ENCODE data around the gene OTUD4.
"Not testable (repeated sequence)": the region's sequence is repeated elsewhere in the genome, so short reads cannot be mapped to it uniquely, and the experiment has no call there.

OTUD4 gene

GRCh38 chr4:145178740-145179280 is 1.6 kb downstream of the OTUD4 start:
- no peak for DNase-seq (ENCODE audit: low read depth)

DNA sequence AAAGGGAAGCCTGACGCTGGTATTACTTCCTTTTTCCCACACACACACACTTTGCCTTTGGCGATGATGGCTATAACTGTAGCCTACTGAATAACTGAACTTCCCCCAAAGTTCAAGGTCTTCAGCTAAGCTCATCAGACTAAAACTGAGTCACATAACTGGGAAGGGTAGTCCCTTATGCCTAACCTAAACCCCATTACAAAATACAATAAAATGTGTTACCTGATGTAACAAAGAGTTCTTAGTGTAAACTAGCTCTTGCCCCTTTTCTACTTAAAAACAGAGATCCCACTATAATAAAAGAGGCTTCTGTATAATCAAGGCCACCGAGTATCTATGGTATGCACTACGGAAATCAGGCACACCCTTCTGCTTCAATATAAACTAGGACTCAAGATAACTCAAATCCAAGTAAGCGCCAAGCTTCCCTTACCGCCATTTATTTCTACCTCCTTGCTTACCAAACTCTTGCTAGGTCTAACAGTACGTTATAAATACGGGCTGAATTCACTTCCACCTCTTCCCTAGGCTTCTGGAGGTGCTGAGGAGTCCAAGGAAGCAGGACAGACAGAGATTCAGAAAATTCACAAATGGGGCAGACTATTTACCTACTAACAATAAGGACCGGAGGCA is 2.4 kb downstream of the OTUD4 start:
- DNase-seq (ENCODE audit: low read depth) = no peak

- no peak for DNase-seq (ENCODE audit: low read depth)
Measured at GRCh38 chr4:145177511-145177905, 2.9 kb downstream of the OTUD4 start.

GRCh38 chr4:145176641-145177432 is 3.6 kb downstream of the OTUD4 start:
- no peak for DNase-seq (ENCODE audit: low read depth)

DNA sequence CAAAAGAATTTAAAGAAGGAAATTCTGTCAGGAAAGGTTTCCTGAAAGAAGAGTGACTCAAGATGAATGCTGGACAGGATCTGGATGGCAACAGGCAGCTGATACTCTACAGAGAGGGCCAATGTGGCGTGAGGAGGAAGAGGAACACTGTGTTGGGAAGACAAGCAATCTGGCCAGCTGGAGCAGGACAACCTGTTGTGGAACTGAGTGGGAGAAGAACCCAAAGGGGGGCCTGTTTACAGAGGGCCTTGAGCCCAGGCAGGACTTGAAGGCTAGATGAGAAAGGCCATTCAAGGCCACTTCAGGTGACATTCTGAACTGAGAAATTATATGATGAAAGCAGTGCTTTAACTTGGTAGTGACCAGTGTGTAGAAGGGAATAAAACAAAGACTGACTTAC is 8.5 kb downstream of the OTUD4 start:
- no peak for DNase-seq (ENCODE audit: low read depth)

GRCh38 chr4:145170223-145170622 is 10.2 kb downstream of the OTUD4 start:
- DNase-seq (ENCODE audit: low read depth) = no peak

DNA sequence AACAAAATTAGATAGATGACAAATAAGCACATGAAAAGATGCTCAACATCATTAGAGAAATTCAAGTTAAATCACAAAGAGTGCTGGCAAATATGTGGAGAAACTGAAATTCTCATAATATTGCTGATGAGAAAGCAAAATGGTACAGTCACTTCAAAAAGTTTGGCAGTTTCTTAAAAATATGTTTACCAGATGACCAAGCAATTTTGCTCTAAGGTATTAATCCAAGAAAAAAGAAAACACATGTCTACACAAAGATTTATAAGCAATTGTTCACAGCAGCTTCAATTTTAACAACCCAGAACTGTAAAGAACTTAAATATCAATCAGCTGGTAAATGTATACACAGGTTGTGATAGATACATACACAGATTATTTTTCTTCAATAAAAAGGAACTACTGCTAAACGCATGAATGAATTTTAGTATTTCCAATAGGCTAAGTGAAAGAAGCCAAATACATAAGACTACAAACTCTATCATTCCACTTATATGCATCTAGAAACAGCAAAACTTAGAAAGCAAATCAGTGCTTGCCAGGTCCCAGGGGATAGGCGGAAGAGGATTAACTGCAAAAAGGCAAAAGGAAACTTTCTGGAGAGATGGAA is 11.7 kb downstream of the OTUD4 start:
- DNase-seq (ENCODE audit: low read depth) = no peak

DNA sequence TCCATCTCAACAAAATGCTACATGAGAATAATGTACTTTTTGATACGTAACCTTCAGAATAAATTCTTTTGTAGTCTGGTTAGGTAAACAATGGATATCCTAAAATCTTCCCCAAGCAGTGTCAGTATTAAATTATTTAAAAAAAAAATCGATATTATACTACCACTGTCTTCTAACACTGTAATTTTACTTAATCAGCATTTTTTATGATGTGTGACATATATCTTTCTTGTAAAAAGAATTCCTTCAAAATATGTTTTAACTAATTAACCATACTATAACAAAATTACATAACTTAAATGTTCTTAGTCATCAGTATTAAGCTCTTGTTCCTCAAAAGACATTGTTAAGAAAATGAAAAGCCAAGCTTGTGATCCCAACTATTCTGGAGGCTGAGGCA is 12.5 kb downstream of the OTUD4 start:
- DNase-seq (ENCODE audit: low read depth) = no peak

- no peak for DNase-seq (ENCODE audit: low read depth)
Measured at GRCh38 chr4:145161549-145161948, 18.8 kb downstream of the OTUD4 start.

- no peak for DNase-seq (ENCODE audit: low read depth)
Measured at GRCh38 chr4:145156986-145157385, 23.4 kb downstream of the OTUD4 start.

GRCh38 chr4:145155268-145155870 is 25.0 kb downstream of the OTUD4 start:
- no peak for DNase-seq (ENCODE audit: low read depth)

DNA sequence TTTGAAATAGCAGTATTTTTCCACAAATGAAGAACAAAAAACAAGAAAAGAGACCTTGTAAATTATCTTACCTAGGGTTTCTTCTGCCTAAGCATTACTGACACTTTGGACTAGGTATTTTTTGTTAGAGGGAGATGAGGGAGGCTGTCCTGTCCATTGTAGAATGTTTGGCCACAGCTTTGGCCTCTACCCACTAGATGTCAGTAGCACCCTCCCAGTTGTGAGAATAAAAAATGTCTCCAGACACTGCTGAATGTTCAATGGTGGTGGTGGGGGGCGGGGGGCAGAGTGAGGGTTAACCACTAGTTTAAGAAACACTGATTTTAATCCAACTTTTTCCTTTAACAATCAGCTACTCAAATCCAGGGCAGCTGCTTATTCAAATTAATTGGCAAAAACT is 25.8 kb downstream of the OTUD4 start:
- DNase-seq (ENCODE audit: low read depth) = no peak

GRCh38 chr4:145153904-145154298 is 26.5 kb downstream of the OTUD4 start:
- DNase-seq (ENCODE audit: low read depth) = no peak

- no peak for DNase-seq (ENCODE audit: low read depth)
Measured at GRCh38 chr4:145153181-145153903, 27.0 kb downstream of the OTUD4 start.

DNA sequence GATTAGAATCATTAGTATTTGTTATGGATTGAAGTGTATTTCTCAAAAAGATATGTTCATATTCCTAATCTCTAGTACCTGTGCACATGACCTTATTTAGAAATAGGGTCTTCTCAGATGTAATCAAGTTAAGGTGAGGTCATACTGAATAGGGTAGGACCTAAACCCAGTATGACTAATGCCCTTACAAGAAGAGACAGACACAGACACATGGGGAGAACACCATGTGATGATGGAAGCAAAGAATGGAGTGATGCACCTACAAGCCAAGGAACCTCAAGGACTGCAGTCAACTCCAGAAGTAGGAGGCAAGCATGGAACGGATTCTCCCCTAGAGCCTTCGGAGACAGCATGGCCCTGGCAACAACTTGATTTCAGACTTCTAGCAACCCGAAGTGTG is 31.4 kb downstream of the OTUD4 start:
- no peak for DNase-seq (ENCODE audit: low read depth)

DNA sequence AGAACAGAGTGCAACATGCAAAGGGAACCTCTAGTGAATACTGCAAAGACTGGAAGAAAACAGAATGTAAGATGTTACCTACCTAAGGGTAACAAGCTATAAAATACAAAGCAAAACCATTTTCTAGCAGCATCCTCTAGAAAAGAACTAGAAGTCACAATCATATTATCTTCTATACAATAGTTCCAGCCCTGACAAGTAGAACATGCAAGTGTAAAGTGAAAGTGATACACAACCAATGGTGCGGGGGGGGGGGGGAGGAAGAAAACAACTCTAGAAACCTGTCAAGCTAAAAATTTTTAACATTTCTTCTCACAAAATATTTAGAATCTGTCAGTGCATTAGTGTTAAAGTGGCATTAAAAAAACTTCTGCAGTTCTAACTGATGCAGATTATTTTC is 44.2 kb downstream of the OTUD4 start:
- DNase-seq (ENCODE audit: low read depth) = not testable (repeated sequence)

GRCh38 chr4:145132511-145133098 is 47.8 kb downstream of the OTUD4 start:
- DNase-seq (ENCODE audit: low read depth) = no peak

- DNase-seq (ENCODE audit: low read depth) = no peak
Measured at GRCh38 chr4:145131848-145132247, 48.5 kb downstream of the OTUD4 start.

DNA sequence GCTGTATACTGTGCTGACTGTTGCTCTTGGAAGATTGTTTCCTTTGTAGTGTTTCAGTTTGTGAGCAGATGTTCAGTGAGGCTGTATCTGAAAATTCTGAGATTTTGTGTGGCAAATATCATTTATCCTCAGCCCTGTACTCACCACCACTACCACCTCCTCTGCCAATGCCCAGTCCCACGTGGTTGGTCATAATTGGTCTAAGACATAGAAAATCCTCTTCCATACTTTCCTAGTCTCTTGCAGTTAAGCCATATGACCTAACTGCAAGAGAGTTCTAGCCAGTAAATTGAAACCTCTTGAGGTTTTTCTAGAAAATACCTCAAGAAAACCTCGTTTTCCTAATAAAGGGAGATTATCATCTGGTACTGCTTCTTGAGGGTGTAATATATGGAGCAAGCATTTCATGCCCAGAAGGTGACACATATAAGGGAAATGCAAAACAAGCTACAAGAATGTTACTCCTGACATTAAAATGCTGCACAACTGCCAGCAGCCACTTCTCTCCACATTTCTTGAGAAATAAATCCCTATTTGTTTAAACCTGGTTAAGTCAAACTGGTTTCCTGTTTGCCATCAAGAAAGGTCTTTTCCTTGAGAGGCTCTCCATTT is 49.5 kb downstream of the OTUD4 start:
- DNase-seq (ENCODE audit: low read depth) = no peak

GRCh38 chr4:145130130-145130529 is 50.3 kb downstream of the OTUD4 start:
- DNase-seq (ENCODE audit: low read depth) = no peak

DNA sequence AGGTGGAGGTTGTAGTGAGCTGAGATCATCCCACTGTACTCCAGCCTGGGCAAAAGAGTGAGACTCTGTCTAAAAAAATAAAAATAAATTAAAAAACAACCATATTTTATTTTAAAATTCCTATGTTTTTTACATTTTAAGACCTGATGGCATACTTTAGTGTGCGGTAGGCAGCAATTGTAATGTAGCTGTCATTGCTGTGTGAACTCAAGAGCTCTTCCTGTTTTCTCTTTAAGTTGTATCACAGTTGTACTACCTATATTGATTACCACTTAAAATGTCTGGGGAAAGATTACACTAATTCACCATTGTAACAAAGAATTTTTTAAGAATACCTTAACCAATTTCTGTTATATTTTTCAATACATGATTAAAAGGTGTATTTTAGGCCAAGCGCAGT is 55.0 kb downstream of the OTUD4 start:
- no peak for DNase-seq (ENCODE audit: low read depth)

Data from T-helper 22 cell (primary cell).